ENCODE results near the gene BMPR1A.

DNA sequence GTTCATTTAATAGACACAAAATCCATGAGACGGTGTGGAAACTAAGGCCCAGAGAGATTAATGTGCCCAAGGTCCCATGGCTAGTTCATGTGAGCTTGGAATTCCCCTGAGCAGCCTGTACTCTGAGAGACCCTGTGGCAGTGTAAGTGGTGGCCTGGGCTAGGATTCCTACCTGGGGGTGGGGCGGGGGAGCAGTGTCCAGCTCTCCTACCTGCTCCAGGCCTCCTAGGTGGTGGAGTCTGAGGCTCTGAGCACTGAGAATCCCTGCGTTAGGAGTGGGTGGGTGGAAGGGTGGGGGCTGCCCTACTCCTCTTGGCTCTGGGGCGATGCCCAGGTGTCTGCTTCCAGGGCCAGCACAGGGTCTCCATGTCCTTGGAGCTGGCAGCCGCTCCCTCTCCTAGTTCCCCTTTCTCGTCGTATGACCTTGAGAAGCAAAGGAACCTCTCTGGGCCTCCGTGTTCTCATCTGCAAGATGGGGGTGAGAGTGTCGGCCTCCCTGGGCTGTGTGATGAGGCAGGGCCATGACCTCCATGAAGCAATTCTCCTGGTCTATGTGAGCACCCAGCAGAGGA is 204.5 kb downstream of the BMPR1A start:
- TF ChIP-seq, protein P1, sequence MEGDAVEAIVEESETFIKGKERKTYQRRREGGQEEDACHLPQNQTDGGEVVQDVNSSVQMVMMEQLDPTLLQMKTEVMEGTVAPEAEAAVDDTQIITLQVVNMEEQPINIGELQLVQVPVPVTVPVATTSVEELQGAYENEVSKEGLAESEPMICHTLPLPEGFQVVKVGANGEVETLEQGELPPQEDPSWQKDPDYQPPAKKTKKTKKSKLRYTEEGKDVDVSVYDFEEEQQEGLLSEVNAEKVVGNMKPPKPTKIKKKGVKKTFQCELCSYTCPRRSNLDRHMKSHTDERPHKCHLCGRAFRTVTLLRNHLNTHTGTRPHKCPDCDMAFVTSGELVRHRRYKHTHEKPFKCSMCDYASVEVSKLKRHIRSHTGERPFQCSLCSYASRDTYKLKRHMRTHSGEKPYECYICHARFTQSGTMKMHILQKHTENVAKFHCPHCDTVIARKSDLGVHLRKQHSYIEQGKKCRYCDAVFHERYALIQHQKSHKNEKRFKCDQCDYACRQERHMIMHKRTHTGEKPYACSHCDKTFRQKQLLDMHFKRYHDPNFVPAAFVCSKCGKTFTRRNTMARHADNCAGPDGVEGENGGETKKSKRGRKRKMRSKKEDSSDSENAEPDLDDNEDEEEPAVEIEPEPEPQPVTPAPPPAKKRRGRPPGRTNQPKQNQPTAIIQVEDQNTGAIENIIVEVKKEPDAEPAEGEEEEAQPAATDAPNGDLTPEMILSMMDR (IDR thresholded peaks at IDR 0.05): no peak
- no peak for TF ChIP-seq SIN3A (IDR thresholded peaks at IDR 0.05; ENCODE audit: borderline replicate concordance, insufficient read depth, low read depth, low read length)
- no peak for TF ChIP-seq POLR2AphosphoS5 (IDR thresholded peaks at IDR 0.05; ENCODE audit: low read depth, low read length)
- TF ChIP-seq, protein P2, sequence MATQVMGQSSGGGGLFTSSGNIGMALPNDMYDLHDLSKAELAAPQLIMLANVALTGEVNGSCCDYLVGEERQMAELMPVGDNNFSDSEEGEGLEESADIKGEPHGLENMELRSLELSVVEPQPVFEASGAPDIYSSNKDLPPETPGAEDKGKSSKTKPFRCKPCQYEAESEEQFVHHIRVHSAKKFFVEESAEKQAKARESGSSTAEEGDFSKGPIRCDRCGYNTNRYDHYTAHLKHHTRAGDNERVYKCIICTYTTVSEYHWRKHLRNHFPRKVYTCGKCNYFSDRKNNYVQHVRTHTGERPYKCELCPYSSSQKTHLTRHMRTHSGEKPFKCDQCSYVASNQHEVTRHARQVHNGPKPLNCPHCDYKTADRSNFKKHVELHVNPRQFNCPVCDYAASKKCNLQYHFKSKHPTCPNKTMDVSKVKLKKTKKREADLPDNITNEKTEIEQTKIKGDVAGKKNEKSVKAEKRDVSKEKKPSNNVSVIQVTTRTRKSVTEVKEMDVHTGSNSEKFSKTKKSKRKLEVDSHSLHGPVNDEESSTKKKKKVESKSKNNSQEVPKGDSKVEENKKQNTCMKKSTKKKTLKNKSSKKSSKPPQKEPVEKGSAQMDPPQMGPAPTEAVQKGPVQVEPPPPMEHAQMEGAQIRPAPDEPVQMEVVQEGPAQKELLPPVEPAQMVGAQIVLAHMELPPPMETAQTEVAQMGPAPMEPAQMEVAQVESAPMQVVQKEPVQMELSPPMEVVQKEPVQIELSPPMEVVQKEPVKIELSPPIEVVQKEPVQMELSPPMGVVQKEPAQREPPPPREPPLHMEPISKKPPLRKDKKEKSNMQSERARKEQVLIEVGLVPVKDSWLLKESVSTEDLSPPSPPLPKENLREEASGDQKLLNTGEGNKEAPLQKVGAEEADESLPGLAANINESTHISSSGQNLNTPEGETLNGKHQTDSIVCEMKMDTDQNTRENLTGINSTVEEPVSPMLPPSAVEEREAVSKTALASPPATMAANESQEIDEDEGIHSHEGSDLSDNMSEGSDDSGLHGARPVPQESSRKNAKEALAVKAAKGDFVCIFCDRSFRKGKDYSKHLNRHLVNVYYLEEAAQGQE (IDR thresholded peaks at IDR 0.05; ENCODE audit: insufficient read depth in 1 of 2, low read depth in 2 of 2, low read length in 1 of 2): no peak

Data from Panc1 (cell line).